ENCODE results near the gene NPAS3.

- TF ChIP-seq GATA3 (IDR thresholded peaks at IDR 0.05; ENCODE audit: low read depth, low read length) (no peak), GATA2 (IDR thresholded peaks at IDR 0.05; ENCODE audit: low read depth, low read length) (no peak)
These were observed 341.2 kb downstream of the NPAS3 start for GRCh38 chr14:33279865-33280264.
